Vagina (tissue), 2 donors: Measurements from ENCODE around the gene EZR. TPM values are rescaled to one million over a fixed set of nuclear protein-coding genes. Genes with fewer than 3 reads are reported as not detected.

Experiments used
- DNase-seq, 2 donors: peaks; one replicate each; pipeline ENCODE4 v3.0.0-alpha.2; 2017; ENCODE audit errors: extremely low spot score in 2 of 2
- H3K27ac ChIP-seq: fragments of 200-600 bp; sonication (generic); one replicate; pipeline ENCODE4 v1.5.1; 2019
- H3K27me3 ChIP-seq: fragments of 200-600 bp; sonication (generic); one replicate; pipeline ENCODE4 v1.5.1; 2019
- H3K36me3 ChIP-seq, 2 donors: fragments of 200-600 bp; sonication (generic); one replicate each; pipeline ENCODE4 v1.5.1; 2017 to 2019
- H3K4me1 ChIP-seq: fragments of 200-600 bp; sonication (generic); one replicate; pipeline ENCODE4 v1.5.1; 2019
- H3K4me3 ChIP-seq, 2 donors: fragments of 200-600 bp; sonication (generic); 1 replicate in 1 of 2; 2 replicates in 1 of 2; pipeline ENCODE4 v1.5.1; 2016 to 2019
- H3K9me3 ChIP-seq: fragments of 200-600 bp; sonication (generic); one replicate; pipeline ENCODE4 v1.5.1; 2019
- CTCF ChIP-seq, 3 experiments: fragments of 450-650 bp in 2 of 3; fragments of 200-600 bp in 1 of 3; sonication (generic) in 1 of 3; IDR thresholded peaks; one replicate each; pipeline ENCODE4 v1.5.1; 2017 to 2019; ENCODE audit warnings: antibody characterized with exemption in 3 of 3, mild to moderate bottlenecking in 2 of 3, moderate library complexity in 2 of 3
- POLR2A ChIP-seq, 2 donors: fragments of 450-650 bp; IDR thresholded peaks; one replicate each; pipeline ENCODE4 v1.6.1; 2017; ENCODE audit warnings: antibody characterized with exemption in 2 of 2, mild to moderate bottlenecking in 2 of 2, moderate library complexity in 2 of 2
- POLR2AphosphoS5 ChIP-seq, 2 donors: sonication (generic); formaldehyde crosslinking; IDR thresholded peaks; one replicate each; pipeline ENCODE4 v1.9.0; 2017; ENCODE audit warnings: antibody characterized with exemption in 2 of 2, mild to moderate bottlenecking in 2 of 2, low read depth in 1 of 2; ENCODE audit not compliant: insufficient read depth in 1 of 2
- intact Hi-C: fragments of 100-400 bp; cut with DNase I; formaldehyde crosslinking; loops from one replicate; pipeline ENCODE4 v1.15.1; 2023
- total RNA-seq: library from RNA; depleted of rRNA; stranded (reverse); fragments of >200 nt; gene quantifications from one replicate; pipeline ENCODE4 v1.2.3, GENCODE V29; 2016

The EZR gene
- total RNA-seq, 1 donor from 2014 or later: 99.7 TPM

GRCh38 chr6:158815379-158815724, 3.8 kb downstream of the EZR start:
- peak overlapping the region; percentile 99 for H3K27ac ChIP-seq
- H3K4me3 ChIP-seq: peak overlapping the region in 1 of 2 donors; percentile 96

GRCh38 chr6:158813032-158813431, 6.1 kb downstream of the EZR start:
- Histone ChIP-seq H3K36me3 (no peaks in the 10 kb centered on the region), H3K27me3 (no peaks in the 10 kb centered on the region), H3K4me3 (no peak overlapping the region), H3K27ac (no peak overlapping the region), H3K4me1 (peaks cover 55% of the 10 kb centered on the region), H3K9me3 (no peaks in the 10 kb centered on the region)
- DNase-seq: no peak
- TF ChIP-seq POLR2A (IDR thresholded peaks at IDR 0.05) (no peak), POLR2AphosphoS5 (IDR thresholded peaks at IDR 0.05; ENCODE audit: insufficient read depth in 1 of 2, low read depth in 1 of 2) (no peak), CTCF (IDR thresholded peaks at IDR 0.05) (no peak)
- intact Hi-C loops: no loop called here

More at GRCh38 chr6:158815379-158815724, 3.8 kb downstream of the EZR start:
- Histone ChIP-seq H3K27me3 (no peaks in the 10 kb centered on the region), H3K4me1 (peaks cover 62% of the 10 kb centered on the region), H3K36me3 (no peaks in the 10 kb centered on the region), H3K9me3 (no peaks in the 10 kb centered on the region)
- intact Hi-C loops: no loop called here
- TF ChIP-seq POLR2A (IDR thresholded peaks at IDR 0.05) (no peak), POLR2AphosphoS5 (IDR thresholded peaks at IDR 0.05; ENCODE audit: insufficient read depth in 1 of 2, low read depth in 1 of 2) (no peak), CTCF (IDR thresholded peaks at IDR 0.05) (no peak)
- no peak for DNase-seq

GRCh38 chr6:158812611-158813010, 6.6 kb downstream of the EZR start:
- H3K36me3 ChIP-seq: no peaks in the 10 kb centered on the region
- no peaks in the 10 kb centered on the region for H3K9me3 ChIP-seq
- intact Hi-C loops: no loop called here
- peaks cover 52% of the 10 kb centered on the region for H3K4me1 ChIP-seq
- TF ChIP-seq POLR2A (IDR thresholded peaks at IDR 0.05) (no peak), POLR2AphosphoS5 (IDR thresholded peaks at IDR 0.05; ENCODE audit: insufficient read depth in 1 of 2, low read depth in 1 of 2) (no peak), CTCF (IDR thresholded peaks at IDR 0.05) (no peak)
- no peak overlapping the region for H3K4me3 ChIP-seq
- H3K27ac ChIP-seq: no peak overlapping the region
- DNase-seq: no peak
- no peaks in the 10 kb centered on the region for H3K27me3 ChIP-seq

- DNase-seq: no peak
- intact Hi-C loops: no loop called here
- Histone ChIP-seq H3K36me3 (no peaks in the 10 kb centered on the region), H3K4me3 (no peak overlapping the region), H3K4me1 (peaks cover 32% of the 10 kb centered on the region), H3K27me3 (no peaks in the 10 kb centered on the region), H3K27ac (no peak overlapping the region), H3K9me3 (no peaks in the 10 kb centered on the region)
- no peak for TF ChIP-seq CTCF (IDR thresholded peaks at IDR 0.05)
- TF ChIP-seq POLR2A (IDR thresholded peaks at IDR 0.05): no peak
- no peak for TF ChIP-seq POLR2AphosphoS5 (IDR thresholded peaks at IDR 0.05; ENCODE audit: insufficient read depth in 1 of 2, low read depth in 1 of 2)
Measured at GRCh38 chr6:158810155-158811095, 8.7 kb downstream of the EZR start.
